ENCODE results near the gene SYTL4.

Gene SYTL4

GRCh38 chrX:100648458-100649417 lies 83.2 kb downstream of the SYTL4 start:
- DNase-seq (ENCODE audit: low read depth in 2 of 2): no peak

GRCh38 chrX:100647739-100648138 lies 84.2 kb downstream of the SYTL4 start:
- no peak for DNase-seq (ENCODE audit: low read depth in 2 of 2)

DNA sequence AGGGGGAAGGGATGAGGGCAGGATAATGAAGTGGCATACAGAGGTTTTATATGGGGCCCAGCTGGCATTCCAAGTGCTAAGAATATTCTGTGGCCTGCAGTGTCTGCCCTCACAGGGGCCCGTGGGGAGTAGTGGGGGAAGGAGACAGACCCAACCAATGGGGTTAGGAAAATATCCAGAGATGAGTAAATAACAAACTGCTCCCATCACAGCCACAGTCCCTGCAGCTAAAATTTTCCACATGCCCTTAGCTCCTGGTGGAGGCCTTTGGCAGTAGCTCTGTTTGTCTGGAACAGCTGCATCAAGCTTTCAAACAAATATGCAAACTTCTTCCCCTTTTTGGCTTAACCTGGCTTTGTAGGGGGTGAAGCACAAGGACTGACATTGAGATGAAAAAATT lies 84.8 kb downstream of the SYTL4 start:
- no peak for DNase-seq (ENCODE audit: low read depth in 2 of 2)

GRCh38 chrX:100645106-100645505 lies 86.8 kb downstream of the SYTL4 start:
- no peak for DNase-seq (ENCODE audit: low read depth in 2 of 2)

GRCh38 chrX:100643956-100644860 lies 87.7 kb downstream of the SYTL4 start, which contains the start of gene SRPX2:
SRPX2 (plus strand) TSS chrX:100644199; CDS start chrX:100646323, 2,124 bp downstream.
- DNase-seq (ENCODE audit: low read depth in 2 of 2): no peak

DNA sequence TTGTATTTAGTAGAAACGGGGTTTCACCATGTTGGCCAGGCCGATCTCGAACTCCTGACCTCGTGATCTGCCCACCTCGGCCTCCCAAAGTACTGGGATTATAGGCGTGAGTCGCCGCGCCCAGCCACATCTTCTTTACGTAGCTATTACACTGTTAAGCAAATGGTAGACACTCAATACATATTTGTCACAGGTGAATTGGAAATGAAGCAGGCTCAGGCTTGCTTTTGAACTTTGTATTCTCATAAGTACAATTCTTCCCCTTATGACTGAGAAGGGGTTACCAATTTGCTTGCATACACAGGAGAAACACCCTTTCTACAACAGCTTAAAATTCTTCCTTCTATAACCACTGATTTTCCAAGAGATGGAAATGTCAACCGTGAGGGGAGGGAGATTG lies 88.7 kb downstream of the SYTL4 start:
- no peak for DNase-seq (ENCODE audit: low read depth in 2 of 2)

GRCh38 chrX:100642290-100642689 lies 89.6 kb downstream of the SYTL4 start:
- DNase-seq (ENCODE audit: low read depth in 2 of 2): no peak

GRCh38 chrX:100636321-100636991 lies 95.5 kb downstream of the SYTL4 start, which contains the start of gene TSPAN6:
TSPAN6 (minus strand) TSS chrX:100636806; CDS start chrX:100636694, 112 bp downstream.
- peak; percentile 60 to 65 for DNase-seq (ENCODE audit: low read depth in 2 of 2)

DNA sequence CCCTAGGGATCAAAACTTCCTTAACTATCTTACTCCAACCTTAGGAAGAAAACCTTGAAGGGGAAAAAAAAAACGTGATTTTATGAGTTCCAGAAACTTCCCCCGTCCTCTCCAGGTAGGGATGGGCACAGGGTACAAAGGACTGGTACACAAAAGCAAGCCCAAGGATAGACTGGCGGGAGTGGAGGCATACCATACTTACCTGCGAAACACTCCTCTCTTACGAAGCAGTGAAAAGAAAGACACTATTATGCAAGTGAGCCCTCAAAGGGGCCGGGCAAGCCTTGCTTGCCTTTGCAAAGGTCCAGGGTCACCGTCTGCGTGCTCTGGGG lies 96.0 kb downstream of the SYTL4 start:
- DNase-seq (ENCODE audit: low read depth in 2 of 2): no peak

DNA sequence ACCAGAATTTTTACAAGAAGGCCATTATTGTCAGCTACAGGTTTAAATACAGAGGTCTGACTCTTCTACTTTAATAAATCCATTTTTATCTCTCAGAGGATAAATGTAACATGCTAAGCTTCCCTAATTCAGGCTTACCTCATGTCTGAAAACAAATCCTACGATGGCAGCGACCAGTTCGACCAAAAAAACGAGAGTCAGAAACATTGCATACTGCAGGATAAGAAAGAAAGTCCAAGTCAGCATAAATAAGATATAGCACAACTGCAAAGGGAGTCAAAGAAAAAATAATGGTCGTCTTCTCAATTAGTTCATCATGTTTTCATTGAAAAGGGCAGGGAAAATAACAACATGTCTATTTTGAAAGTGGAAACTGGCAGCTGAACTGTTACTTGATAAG lies 96.9 kb downstream of the SYTL4 start:
- no peak for DNase-seq (ENCODE audit: low read depth in 2 of 2)

- DNase-seq (ENCODE audit: low read depth in 2 of 2): no peak
Observed at GRCh38 chrX:100625985-100626491, 105.9 kb downstream of the SYTL4 start.

Data from stimulated activated CD4-positive, alpha-beta T cell treated with anti-CD3 and anti-CD28 coated beads, Interleukin-1b, Interleukin-23, amount 100 ng/mL, for 4 hours (primary cell).